ENCODE results near the gene MTRF1L.

Gene MTRF1L

DNA sequence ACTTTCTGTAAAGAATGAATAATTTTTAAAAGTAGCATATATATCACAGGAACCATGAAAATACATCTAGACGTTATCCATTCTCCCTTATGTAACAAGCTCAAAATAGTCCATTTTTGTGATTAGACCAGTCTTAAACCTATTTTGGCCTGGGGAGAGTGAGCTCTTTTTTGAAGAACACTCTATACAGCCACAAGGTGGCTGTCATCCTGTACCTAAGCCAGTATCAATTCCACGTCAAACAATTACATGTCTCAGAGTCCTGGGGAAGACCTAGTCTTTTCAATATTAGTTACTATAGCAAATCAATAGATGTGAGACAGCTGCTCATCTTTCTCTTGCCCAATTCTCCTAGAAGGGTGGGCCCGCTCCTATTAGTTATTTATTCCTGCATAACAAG, 48.1 kb downstream of the MTRF1L start:
- no peak for DNase-seq (ENCODE audit: low read depth in 2 of 2)
- no peak overlapping the region for H3K4me3 ChIP-seq (replicated peaks in 1 of 2; ENCODE audit: low read depth in 2 of 2, low read length in 2 of 2)
- TF ChIP-seq, protein P1, sequence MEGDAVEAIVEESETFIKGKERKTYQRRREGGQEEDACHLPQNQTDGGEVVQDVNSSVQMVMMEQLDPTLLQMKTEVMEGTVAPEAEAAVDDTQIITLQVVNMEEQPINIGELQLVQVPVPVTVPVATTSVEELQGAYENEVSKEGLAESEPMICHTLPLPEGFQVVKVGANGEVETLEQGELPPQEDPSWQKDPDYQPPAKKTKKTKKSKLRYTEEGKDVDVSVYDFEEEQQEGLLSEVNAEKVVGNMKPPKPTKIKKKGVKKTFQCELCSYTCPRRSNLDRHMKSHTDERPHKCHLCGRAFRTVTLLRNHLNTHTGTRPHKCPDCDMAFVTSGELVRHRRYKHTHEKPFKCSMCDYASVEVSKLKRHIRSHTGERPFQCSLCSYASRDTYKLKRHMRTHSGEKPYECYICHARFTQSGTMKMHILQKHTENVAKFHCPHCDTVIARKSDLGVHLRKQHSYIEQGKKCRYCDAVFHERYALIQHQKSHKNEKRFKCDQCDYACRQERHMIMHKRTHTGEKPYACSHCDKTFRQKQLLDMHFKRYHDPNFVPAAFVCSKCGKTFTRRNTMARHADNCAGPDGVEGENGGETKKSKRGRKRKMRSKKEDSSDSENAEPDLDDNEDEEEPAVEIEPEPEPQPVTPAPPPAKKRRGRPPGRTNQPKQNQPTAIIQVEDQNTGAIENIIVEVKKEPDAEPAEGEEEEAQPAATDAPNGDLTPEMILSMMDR (IDR thresholded peaks at IDR 0.05; ENCODE audit: low read depth, low read length) = no peak

DNA sequence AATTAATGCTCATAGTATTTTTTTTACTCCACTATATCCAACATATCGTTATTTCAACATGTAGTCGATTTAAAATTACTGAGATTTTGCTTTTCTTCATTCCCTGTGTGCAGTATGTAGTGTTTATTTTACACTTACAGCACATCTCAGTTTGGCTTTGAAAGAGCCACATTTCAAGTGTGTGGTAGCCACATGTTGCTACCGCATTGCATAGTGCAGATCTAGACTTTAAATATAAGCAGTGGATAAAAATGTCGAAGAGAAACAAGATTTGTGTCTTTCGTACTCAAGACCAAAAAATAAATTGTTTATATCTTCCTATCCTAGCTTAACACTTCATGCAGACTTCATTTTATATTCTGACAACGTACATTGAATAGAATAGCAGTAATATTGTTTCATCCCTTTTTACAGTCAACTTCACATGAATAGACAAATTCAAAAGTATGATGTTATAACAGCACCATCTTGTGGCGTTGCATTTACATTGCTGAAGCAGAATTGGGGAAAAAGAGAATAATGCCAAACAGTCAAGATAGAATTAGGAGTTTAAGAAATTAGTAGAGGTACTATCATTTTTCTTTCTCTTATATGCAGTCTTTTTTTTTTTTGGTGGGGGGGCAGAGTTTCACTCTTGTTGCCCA, 49.5 kb downstream of the MTRF1L start:
- DNase-seq (ENCODE audit: low read depth in 2 of 2) = peak; percentile 61 to 70
- no peak overlapping the region for H3K4me3 ChIP-seq (replicated peaks in 1 of 2; ENCODE audit: low read depth in 2 of 2, low read length in 2 of 2)
- TF ChIP-seq, protein P1 (IDR thresholded peaks at IDR 0.05; ENCODE audit: low read depth, low read length) = peak; percentile 57

DNA sequence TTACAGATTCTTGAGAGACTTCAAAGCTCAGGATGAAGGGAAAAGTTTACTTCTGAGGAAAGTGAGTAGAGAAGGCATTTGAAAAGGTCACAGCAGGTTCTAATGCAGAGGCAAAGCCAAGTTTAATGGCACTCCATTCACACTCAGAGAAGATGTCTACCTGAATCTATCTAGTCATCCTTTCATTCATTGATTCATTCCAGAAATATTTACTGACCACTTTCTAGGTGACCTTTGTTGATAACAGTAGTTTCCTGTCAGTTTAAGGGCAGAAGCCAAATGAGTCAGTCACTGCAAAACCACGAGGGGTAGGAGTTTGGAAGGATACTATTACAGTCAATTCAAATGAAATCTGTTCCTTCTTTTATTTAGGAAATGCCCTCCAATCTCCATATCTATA, 50.5 kb downstream of the MTRF1L start:
- TF ChIP-seq, protein P1 (IDR thresholded peaks at IDR 0.05; ENCODE audit: low read depth, low read length) = no peak
- peak; percentile 20 to 42 for DNase-seq (ENCODE audit: low read depth in 2 of 2)
- H3K4me3 ChIP-seq (replicated peaks in 1 of 2; ENCODE audit: low read depth in 2 of 2, low read length in 2 of 2) = no peak overlapping the region

DNA sequence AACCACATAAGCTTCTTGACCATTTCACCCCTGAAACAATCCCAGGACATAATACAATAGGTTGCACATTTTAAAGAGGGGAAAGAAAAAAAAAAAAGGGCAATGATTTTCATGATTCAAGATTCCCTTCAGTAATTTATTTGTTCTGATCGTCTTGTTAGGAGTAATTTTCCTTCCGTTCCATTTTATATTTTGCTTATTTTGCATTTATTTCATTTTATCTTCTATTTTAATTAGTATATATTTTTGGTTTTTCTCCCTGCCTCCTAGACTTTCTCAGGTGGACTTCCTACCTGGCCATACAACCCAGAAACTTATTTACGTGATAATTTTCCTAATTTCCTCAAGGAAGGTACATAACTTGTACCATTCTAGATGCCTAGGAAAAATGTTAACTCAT, 52.3 kb downstream of the MTRF1L start:
- TF ChIP-seq, protein P1 (IDR thresholded peaks at IDR 0.05; ENCODE audit: low read depth, low read length) = no peak
- no peak overlapping the region for H3K4me3 ChIP-seq (replicated peaks in 1 of 2; ENCODE audit: low read depth in 2 of 2, low read length in 2 of 2)
- DNase-seq (ENCODE audit: low read depth in 2 of 2) = no peak

DNA sequence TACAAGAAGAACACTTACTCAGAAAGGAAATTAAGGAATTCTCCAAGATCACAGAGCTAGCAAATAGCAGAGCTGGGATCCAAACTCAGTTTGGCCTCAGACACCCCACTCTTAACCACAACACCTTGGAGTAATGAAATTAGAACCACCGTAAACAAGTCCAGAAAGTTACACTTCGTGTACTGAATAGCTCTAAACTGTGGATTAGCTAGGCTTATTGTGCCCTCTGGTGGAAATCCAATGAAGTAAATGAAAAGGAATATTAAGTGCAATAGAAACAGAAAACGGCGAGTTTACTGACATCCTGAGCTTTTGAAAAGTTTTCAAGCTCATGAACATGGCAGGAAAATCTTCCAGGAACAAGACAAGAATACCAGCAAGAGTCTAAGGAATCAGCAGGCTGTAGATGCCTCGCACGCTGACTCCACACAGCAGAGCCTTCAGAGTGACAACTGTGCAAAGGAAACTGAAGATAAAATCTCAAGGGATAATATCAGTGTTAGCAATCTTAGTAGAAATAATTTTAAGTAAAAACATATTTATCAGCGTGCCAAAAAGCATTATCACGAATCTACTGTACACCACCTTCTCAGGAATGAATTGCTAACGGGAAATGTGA, 54.2 kb downstream of the MTRF1L start:
- DNase-seq (ENCODE audit: low read depth in 2 of 2) = peak; percentile 66 to 74
- TF ChIP-seq, protein P1 (IDR thresholded peaks at IDR 0.05; ENCODE audit: low read depth, low read length) = peak; percentile 57
- H3K4me3 ChIP-seq (replicated peaks in 1 of 2; ENCODE audit: low read depth in 2 of 2, low read length in 2 of 2) = peak overlapping the region in 1 of 2 donors; percentile 6

DNA sequence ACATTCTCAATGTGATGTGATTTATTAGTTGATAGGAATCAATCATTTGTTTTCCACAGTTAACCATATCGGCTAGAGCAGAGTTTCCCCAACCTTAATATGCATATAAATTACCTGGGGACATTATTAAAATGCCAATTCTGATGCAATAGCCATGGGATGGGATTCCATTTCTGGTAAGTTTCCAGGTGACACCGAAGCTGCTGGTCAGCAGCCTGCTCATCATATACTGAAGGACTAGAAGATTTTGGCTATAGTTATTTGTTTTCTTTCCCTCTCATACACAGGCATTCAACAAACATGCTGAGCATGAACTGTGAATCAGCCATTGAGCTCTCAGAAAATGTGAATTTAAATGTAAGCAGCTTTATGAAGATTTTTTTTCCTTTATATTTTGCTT, 55.5 kb downstream of the MTRF1L start:
- H3K4me3 ChIP-seq (replicated peaks in 1 of 2; ENCODE audit: low read depth in 2 of 2, low read length in 2 of 2) = no peak overlapping the region
- DNase-seq (ENCODE audit: low read depth in 2 of 2) = no peak
- TF ChIP-seq, protein P1 (IDR thresholded peaks at IDR 0.05; ENCODE audit: low read depth, low read length) = no peak

Data from cardiac fibroblast (primary cell).